Sigmoid colon (tissue), 3 donors: ENCODE data around the gene FCHSD2.

Experiments used
- POLR2A ChIP-seq, 2 donors: fragments of 450-650 bp; IDR thresholded peaks; one replicate each; pipeline ENCODE4 v1.6.1; 2016; ENCODE audit warnings: antibody characterized with exemption in 2 of 2, mild to moderate bottlenecking in 2 of 2, moderate library complexity in 2 of 2
- TF ChIP-seq, protein P1 (sequence below), 4 experiments: fragments of 450-650 bp in 3 of 4; fragments of 200-600 bp in 1 of 4; IDR thresholded peaks; one replicate each; pipeline ENCODE4 v1.5.1; 2016 to 2019; ENCODE audit warnings: antibody characterized with exemption in 4 of 4, mild to moderate bottlenecking in 3 of 4, moderate library complexity in 2 of 4

DNA sequence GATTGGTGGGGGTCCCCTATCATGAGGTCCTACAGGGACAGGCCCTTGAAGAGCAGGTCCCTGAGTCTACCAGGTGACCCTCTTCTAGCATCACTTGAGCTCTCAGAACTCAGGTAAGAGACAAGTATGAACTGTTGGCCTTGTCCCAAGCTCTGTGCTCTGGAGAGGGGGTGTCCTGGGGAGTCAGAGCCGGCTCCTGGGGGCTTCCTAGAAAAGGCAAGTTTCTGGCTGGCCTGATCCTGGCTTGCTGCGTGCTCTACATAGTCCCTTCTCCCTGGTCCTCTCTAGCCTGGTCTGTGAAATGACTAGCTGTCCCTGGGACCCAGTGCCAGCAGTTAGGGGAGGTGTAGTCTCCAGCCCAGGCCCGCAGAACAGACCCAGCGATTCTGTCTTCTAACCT lies 316.5 kb downstream of the FCHSD2 start:
- TF ChIP-seq, protein P1, sequence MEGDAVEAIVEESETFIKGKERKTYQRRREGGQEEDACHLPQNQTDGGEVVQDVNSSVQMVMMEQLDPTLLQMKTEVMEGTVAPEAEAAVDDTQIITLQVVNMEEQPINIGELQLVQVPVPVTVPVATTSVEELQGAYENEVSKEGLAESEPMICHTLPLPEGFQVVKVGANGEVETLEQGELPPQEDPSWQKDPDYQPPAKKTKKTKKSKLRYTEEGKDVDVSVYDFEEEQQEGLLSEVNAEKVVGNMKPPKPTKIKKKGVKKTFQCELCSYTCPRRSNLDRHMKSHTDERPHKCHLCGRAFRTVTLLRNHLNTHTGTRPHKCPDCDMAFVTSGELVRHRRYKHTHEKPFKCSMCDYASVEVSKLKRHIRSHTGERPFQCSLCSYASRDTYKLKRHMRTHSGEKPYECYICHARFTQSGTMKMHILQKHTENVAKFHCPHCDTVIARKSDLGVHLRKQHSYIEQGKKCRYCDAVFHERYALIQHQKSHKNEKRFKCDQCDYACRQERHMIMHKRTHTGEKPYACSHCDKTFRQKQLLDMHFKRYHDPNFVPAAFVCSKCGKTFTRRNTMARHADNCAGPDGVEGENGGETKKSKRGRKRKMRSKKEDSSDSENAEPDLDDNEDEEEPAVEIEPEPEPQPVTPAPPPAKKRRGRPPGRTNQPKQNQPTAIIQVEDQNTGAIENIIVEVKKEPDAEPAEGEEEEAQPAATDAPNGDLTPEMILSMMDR (IDR thresholded peaks at IDR 0.05), result no peak
- no peak for TF ChIP-seq POLR2A (IDR thresholded peaks at IDR 0.05)
